Erythroblast (primary cell): ENCODE results near the gene NEUROG1.

Experiments
- GATA1 ChIP-seq: IDR thresholded peaks from 2 replicates; pipeline ENCODE4 v1.6.1; 2011; ENCODE audit warnings: low read depth, mild to moderate bottlenecking, control low read depth, low read length, moderate library complexity
- POLR2A ChIP-seq: IDR thresholded peaks from 2 replicates; pipeline ENCODE4 v1.6.1; 2011; ENCODE audit warnings: mild to moderate bottlenecking, low read length

DNA sequence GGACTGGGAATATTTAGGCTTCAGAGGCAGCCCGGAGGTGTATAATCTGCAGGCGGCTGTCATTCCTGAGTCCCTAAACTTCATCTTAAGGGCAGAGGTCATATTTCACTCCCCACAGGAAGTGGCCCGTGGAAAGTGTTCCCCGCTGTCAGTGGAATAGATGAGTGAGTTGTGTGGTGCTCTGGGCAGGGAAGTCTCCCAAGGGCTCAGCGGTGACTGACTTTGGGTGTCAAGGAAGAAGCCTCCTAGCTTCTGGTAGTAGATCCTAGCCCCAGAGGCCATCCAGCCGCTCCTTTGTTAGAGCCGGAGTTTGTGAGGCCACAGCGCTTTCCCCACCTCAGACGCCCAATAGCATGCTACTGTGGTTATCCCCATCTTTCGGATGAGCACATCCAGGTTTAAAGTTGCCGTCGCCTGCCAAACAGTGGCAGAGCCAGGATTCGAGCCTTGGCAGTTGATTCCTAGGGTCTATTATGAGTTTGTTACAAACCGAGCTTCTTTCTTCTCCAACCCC is 44.7 kb downstream of the NEUROG1 start:
- TF ChIP-seq POLR2A (no peak), GATA1 (no peak)
